Effector memory CD8-positive, alpha-beta T cell (primary cell): ENCODE data around the gene PLAGL2.

Source experiments
- ATAC-seq: fragments of 150-1000 bp; cut with Tn5 transposase; replicated peaks from 2 replicates; pipeline ENCODE4 v1.10.0; 2021; ENCODE audit warnings: mild to moderate bottlenecking, moderate library complexity
- DNase-seq, 3 experiments: peaks; one replicate each; pipeline ENCODE4 v3.0.0; 2021
- H3K27ac Mint-ChIP-seq, 2 donors: one replicate each; pipeline ENCODE4 v1.8.0; 2022; ENCODE audit warnings: mild to moderate bottlenecking in 2 of 2, mixed read lengths in 2 of 2, moderate library complexity in 2 of 2
- H3K27me3 Mint-ChIP-seq, 2 donors: one replicate each; pipeline ENCODE4 v1.8.0; 2022; ENCODE audit warnings: mixed read lengths in 2 of 2
- H3K36me3 Mint-ChIP-seq: one replicate; pipeline ENCODE4 v1.8.0; 2022; ENCODE audit warnings: mild to moderate bottlenecking, moderate library complexity, mixed read lengths; ENCODE audit not compliant: insufficient read depth
- H3K4me1 Mint-ChIP-seq, 2 donors: one replicate each; pipeline ENCODE4 v1.8.0; 2022; ENCODE audit warnings: low read depth in 2 of 2, mixed read lengths in 2 of 2
- H3K4me3 Mint-ChIP-seq, 2 donors: one replicate each; pipeline ENCODE4 v1.8.0; 2022; ENCODE audit warnings: mild to moderate bottlenecking in 2 of 2, mixed read lengths in 2 of 2, moderate library complexity in 2 of 2
- H3K9me3 Mint-ChIP-seq, 2 donors: one replicate each; pipeline ENCODE4 v1.8.0; 2022; ENCODE audit warnings: mixed read lengths in 2 of 2

PLAGL2 gene

GRCh38 chr20:32224463-32224862 is 16.9 kb upstream of the PLAGL2 start:
- H3K4me3 Mint-ChIP-seq = no peak overlapping the region
- H3K27ac Mint-ChIP-seq = peak overlapping the region in 1 of 2 donors; percentile 6
- H3K36me3 Mint-ChIP-seq = peaks cover 25% of the 10 kb centered on the region
- peaks cover 0 to 2% of the 10 kb centered on the region in 2 donors for H3K4me1 Mint-ChIP-seq
- no peaks in the 10 kb centered on the region for H3K27me3 Mint-ChIP-seq
- no peak for DNase-seq
- no peak for ATAC-seq
- H3K9me3 Mint-ChIP-seq = no peaks in the 10 kb centered on the region

GRCh38 chr20:32218156-32218900 is 10.8 kb upstream of the PLAGL2 start:
- H3K27ac Mint-ChIP-seq = peak overlapping the region in 1 of 2 donors; percentile 21
- no peaks in the 10 kb centered on the region for H3K27me3 Mint-ChIP-seq
- peaks cover 19% of the 10 kb centered on the region for H3K36me3 Mint-ChIP-seq
- ATAC-seq = no peak
- H3K4me3 Mint-ChIP-seq = no peak overlapping the region
- peaks cover 0 to 6% of the 10 kb centered on the region in 2 donors for H3K4me1 Mint-ChIP-seq
- DNase-seq = no peak
- H3K9me3 Mint-ChIP-seq = no peaks in the 10 kb centered on the region

GRCh38 chr20:32216179-32217142 is 8.9 kb upstream of the PLAGL2 start:
- ATAC-seq (no peak), DNase-seq (no peak)
- no peak overlapping the region for H3K4me3 Mint-ChIP-seq
- peaks cover 7 to 12% of the 10 kb centered on the region in 2 donors for H3K4me1 Mint-ChIP-seq
- no peak overlapping the region for H3K27ac Mint-ChIP-seq
- H3K36me3 Mint-ChIP-seq = peaks cover 18% of the 10 kb centered on the region
- no peaks in the 10 kb centered on the region for H3K9me3 Mint-ChIP-seq
- H3K27me3 Mint-ChIP-seq = no peaks in the 10 kb centered on the region

GRCh38 chr20:32215729-32216128 is 8.2 kb upstream of the PLAGL2 start:
- no peaks in the 10 kb centered on the region for H3K27me3 Mint-ChIP-seq
- DNase-seq (no peak), ATAC-seq (no peak)
- H3K27ac Mint-ChIP-seq = no peak overlapping the region
- H3K9me3 Mint-ChIP-seq = no peaks in the 10 kb centered on the region
- H3K36me3 Mint-ChIP-seq = peaks cover 20% of the 10 kb centered on the region
- peaks cover 8 to 15% of the 10 kb centered on the region in 2 donors for H3K4me1 Mint-ChIP-seq
- no peak overlapping the region for H3K4me3 Mint-ChIP-seq

GRCh38 chr20:32215147-32215546 is 7.6 kb upstream of the PLAGL2 start:
- no peak overlapping the region for H3K27ac Mint-ChIP-seq
- H3K4me1 Mint-ChIP-seq = peaks cover 13 to 19% of the 10 kb centered on the region in 2 donors
- peaks cover 20% of the 10 kb centered on the region for H3K36me3 Mint-ChIP-seq
- no peak overlapping the region for H3K4me3 Mint-ChIP-seq
- no peaks in the 10 kb centered on the region for H3K27me3 Mint-ChIP-seq
- ATAC-seq = no peak
- no peak for DNase-seq
- no peaks in the 10 kb centered on the region for H3K9me3 Mint-ChIP-seq

- Mint-ChIP-seq H3K4me1 (peaks cover 22 to 25% of the 10 kb centered on the region in 2 donors), H3K36me3 (peaks cover 20% of the 10 kb centered on the region), H3K27ac (no peak overlapping the region), H3K27me3 (no peaks in the 10 kb centered on the region), H3K4me3 (no peak overlapping the region), H3K9me3 (no peaks in the 10 kb centered on the region)
- DNase-seq = no peak
- no peak for ATAC-seq
These were observed 6.3 kb upstream of the PLAGL2 start for GRCh38 chr20:32213870-32214269.

GRCh38 chr20:32209850-32210605 is 2.5 kb upstream of the PLAGL2 start:
- Mint-ChIP-seq H3K36me3 (peaks cover 19% of the 10 kb centered on the region), H3K4me1 (peaks cover 51 to 53% of the 10 kb centered on the region in 2 donors), H3K27me3 (no peaks in the 10 kb centered on the region), H3K9me3 (no peaks in the 10 kb centered on the region), H3K4me3 (no peak overlapping the region), H3K27ac (peak overlapping the region; percentile 52 to 64)
- no peak for DNase-seq
- ATAC-seq = no peak

- DNase-seq (no peak), ATAC-seq (no peak)
- peak overlapping the region; percentile 96 for H3K4me3 Mint-ChIP-seq
- no peaks in the 10 kb centered on the region for H3K9me3 Mint-ChIP-seq
- peaks cover 19% of the 10 kb centered on the region for H3K36me3 Mint-ChIP-seq
- H3K4me1 Mint-ChIP-seq = peaks cover 62 to 63% of the 10 kb centered on the region in 2 donors
- no peaks in the 10 kb centered on the region for H3K27me3 Mint-ChIP-seq
- H3K27ac Mint-ChIP-seq = peak overlapping the region; percentile 64 to 95
These were observed 1.1 kb upstream of the PLAGL2 start for GRCh38 chr20:32208499-32209154.

GRCh38 chr20:32206760-32207625 is 550 bp downstream of the PLAGL2 start:
- Mint-ChIP-seq H3K36me3 (peaks cover 16% of the 10 kb centered on the region), H3K27me3 (no peaks in the 10 kb centered on the region), H3K9me3 (no peaks in the 10 kb centered on the region), H3K4me1 (peaks cover 70 to 74% of the 10 kb centered on the region in 2 donors), H3K4me3 (peak overlapping the region; percentile 96), H3K27ac (peak overlapping the region; percentile 95 to 98)
- peak; percentile 16 for ATAC-seq
- DNase-seq = no peak

- DNase-seq (no peak), ATAC-seq (no peak)
- no peaks in the 10 kb centered on the region for H3K9me3 Mint-ChIP-seq
- H3K27ac Mint-ChIP-seq = peak overlapping the region; percentile 95 to 98
- peaks cover 64 to 68% of the 10 kb centered on the region in 2 donors for H3K4me1 Mint-ChIP-seq
- H3K36me3 Mint-ChIP-seq = peaks cover 19% of the 10 kb centered on the region
- no peaks in the 10 kb centered on the region for H3K27me3 Mint-ChIP-seq
- peak overlapping the region; percentile 96 for H3K4me3 Mint-ChIP-seq
These were observed 1.4 kb downstream of the PLAGL2 start for GRCh38 chr20:32205843-32206759.

GRCh38 chr20:32205110-32205842 is 2.3 kb downstream of the PLAGL2 start:
- Mint-ChIP-seq H3K4me1 (peaks cover 58 to 64% of the 10 kb centered on the region in 2 donors), H3K9me3 (no peaks in the 10 kb centered on the region), H3K36me3 (peaks cover 26% of the 10 kb centered on the region), H3K4me3 (peak overlapping the region; percentile 96), H3K27me3 (no peaks in the 10 kb centered on the region), H3K27ac (peak overlapping the region; percentile 95 to 98)
- ATAC-seq (no peak), DNase-seq (no peak)
